Liver (tissue), 9 donors: ENCODE data around the gene PHF19. TPM values are rescaled to one million over a fixed set of nuclear protein-coding genes. Genes with fewer than 3 reads are reported as not detected.

Experiments used
- DNase-seq: peaks from one replicate; pipeline ENCODE4 v3.0.0-alpha.2; 2017; ENCODE audit warnings: low spot score
- H3K27ac ChIP-seq, 2 donors: one replicate each; pipeline ENCODE4 v1.7.0; 2013; ENCODE audit warnings: inconsistent platforms in 2 of 2, low read length in 2 of 2, control low read depth in 1 of 2, low read depth in 1 of 2, mild to moderate bottlenecking in 1 of 2
- H3K27me3 ChIP-seq, 4 donors: one replicate each; pipeline versions ENCODE4 v1.6.1 to v1.7.0; 2013; ENCODE audit warnings: low read length in 3 of 4, inconsistent platforms in 1 of 4, mild to moderate bottlenecking in 1 of 4, moderate library complexity in 1 of 4; ENCODE audit not compliant: control insufficient read depth in 4 of 4, insufficient read depth in 4 of 4
- H3K36me3 ChIP-seq, 4 donors: one replicate each; pipeline versions ENCODE4 v1.6.1 to v1.7.0; 2013; ENCODE audit warnings: low read length in 3 of 4, mild to moderate bottlenecking in 3 of 4, low read depth in 1 of 4, moderate library complexity in 1 of 4; ENCODE audit not compliant: control insufficient read depth in 4 of 4, insufficient read depth in 3 of 4
- H3K4me1 ChIP-seq, 4 donors: one replicate each; pipeline versions ENCODE4 v1.6.1 to v1.7.0; 2013; ENCODE audit warnings: low read length in 3 of 4, mild to moderate bottlenecking in 3 of 4, moderate library complexity in 1 of 4; ENCODE audit not compliant: control insufficient read depth in 4 of 4, insufficient read depth in 4 of 4
- H3K4me3 ChIP-seq, 3 donors: one replicate each; pipeline versions ENCODE4 v1.6.1 to v1.7.0; 2013; ENCODE audit warnings: low read length in 3 of 3, control low read depth in 1 of 3, low read depth in 1 of 3, mild to moderate bottlenecking in 1 of 3
- H3K9ac ChIP-seq, 2 donors: one replicate each; pipeline ENCODE4 v1.7.0; 2013; ENCODE audit warnings: low read length in 2 of 2, mild to moderate bottlenecking in 2 of 2, moderate library complexity in 2 of 2, control low read depth in 1 of 2, low read depth in 1 of 2
- H3K9me3 ChIP-seq, 4 donors: one replicate each; pipeline versions ENCODE4 v1.6.1 to v1.7.0; 2013; ENCODE audit warnings: low read length in 3 of 4; ENCODE audit not compliant: control insufficient read depth in 4 of 4
- ATF3 ChIP-seq: IDR thresholded peaks from 2 replicates; pipeline ENCODE4 v1.6.1; 2016; ENCODE audit warnings: antibody characterized with exemption
- CTCF ChIP-seq: fragments of 150-350 bp; IDR thresholded peaks from 2 replicates; pipeline ENCODE4 v1.5.1; 2017; ENCODE audit warnings: improper control_type of control experiment, low read depth, low read length; ENCODE audit not compliant: missing input control
- EGR1 ChIP-seq, 2 donors: IDR thresholded peaks; 2 replicates each; pipeline ENCODE4 v1.6.1; 2016 to 2018; ENCODE audit warnings: antibody characterized with exemption in 2 of 2, low read depth in 2 of 2
- FOXA1 ChIP-seq: IDR thresholded peaks from 2 replicates; pipeline ENCODE4 v1.6.1; 2016; ENCODE audit warnings: antibody characterized with exemption
- FOXA2 ChIP-seq: IDR thresholded peaks from 2 replicates; pipeline ENCODE4 v1.6.1; 2016; ENCODE audit warnings: antibody characterized with exemption
- GABPA ChIP-seq, 2 donors: IDR thresholded peaks in 1 of 2; conservative IDR thresholded peaks in 1 of 2; 2 replicates each; pipeline ENCODE4 v1.6.1; 2016; ENCODE audit warnings: antibody characterized with exemption in 2 of 2, mild to moderate bottlenecking in 1 of 2, moderate library complexity in 1 of 2
- HNF4G ChIP-seq: IDR thresholded peaks from 2 replicates; pipeline ENCODE4 v1.6.1; 2016; ENCODE audit warnings: antibody characterized with exemption
- JUND ChIP-seq, 2 donors: IDR thresholded peaks; 2 replicates each; pipeline ENCODE4 v1.6.1; 2016; ENCODE audit warnings: antibody characterized with exemption in 2 of 2
- NR2F2 ChIP-seq: IDR thresholded peaks from 2 replicates; pipeline ENCODE4 v1.6.1; 2016; ENCODE audit warnings: antibody characterized with exemption
- RAD21 ChIP-seq, 2 donors: IDR thresholded peaks; 2 replicates each; pipeline ENCODE4 v1.6.1; 2016; ENCODE audit warnings: antibody characterized with exemption in 2 of 2, mild to moderate bottlenecking in 2 of 2
- RXRA ChIP-seq, 2 donors: IDR thresholded peaks; 2 replicates each; pipeline ENCODE4 v1.6.1; 2017 to 2018; ENCODE audit warnings: antibody characterized with exemption in 2 of 2, mild to moderate bottlenecking in 1 of 2
- SP1 ChIP-seq: IDR thresholded peaks from 2 replicates; pipeline ENCODE4 v1.6.1; 2018; ENCODE audit warnings: antibody characterized with exemption, mild to moderate bottlenecking
- TAF1 ChIP-seq: conservative IDR thresholded peaks from 2 replicates; pipeline ENCODE4 v1.6.1; 2016; ENCODE audit warnings: antibody characterized with exemption, mild to moderate bottlenecking
- YY1 ChIP-seq: IDR thresholded peaks from 2 replicates; pipeline ENCODE4 v1.6.1; 2016; ENCODE audit warnings: antibody characterized with exemption, mild to moderate bottlenecking
- WGBS: extraction: QIAGEN DNeasy Blood & Tissue Kit; methylation state at CpG from one replicate; pipeline ENCODE4 v1.1.7; 2013; 5-methylcytosine and 5-hydroxymethylcytosine counted together
- polyA plus RNA-seq, 2 donors: library from polyadenylated mRNA; stranded (reverse) in 1 of 2; unstranded in 1 of 2; fragments of 200-250 nt in 1 of 2; fragments of >200 nt in 1 of 2; fragmentation: Nextera tagmentation in 1 of 2; extraction: Ambion mirVana in 1 of 2; gene quantifications; one replicate each; pipeline versions ENCODE4 v1.2.1 to v1.2.3, GENCODE V29; 2013 to 2015
- total RNA-seq, 2 donors: library from RNA; depleted of rRNA; stranded (reverse); fragments of >200 nt; gene quantifications; one replicate each; pipeline ENCODE4 v1.2.3, GENCODE V29; 2014
- TF ChIP-seq, protein P1 (sequence below): IDR thresholded peaks from 2 replicates; pipeline ENCODE4 v1.6.1; 2016; ENCODE audit warnings: antibody characterized with exemption
- TF ChIP-seq, protein P2 (sequence below): IDR thresholded peaks from 2 replicates; pipeline ENCODE4 v1.6.1; 2016; ENCODE audit warnings: antibody characterized with exemption
- donor health status: healthy.
- donor health status: healthy.
- donor health status: healthy.
- donor health status: healthy.
- donor health status: healthy.

PHF19 gene
- total and polyA plus RNA-seq, 4 donors: 1.9 to 16.0 (median 3.5) TPM

GRCh38 chr9:120916588-120916987 is 39.6 kb upstream of the PHF19 start (continued):
- TF ChIP-seq ATF3: peak; percentile 54
- TF ChIP-seq RXRA (IDR thresholded peaks at IDR 0.05): peak in 1 of 2 donors; percentile 16
- no peak for TF ChIP-seq NR2F2
- no peak for TF ChIP-seq JUND (IDR thresholded peaks at IDR 0.05)

DNA sequence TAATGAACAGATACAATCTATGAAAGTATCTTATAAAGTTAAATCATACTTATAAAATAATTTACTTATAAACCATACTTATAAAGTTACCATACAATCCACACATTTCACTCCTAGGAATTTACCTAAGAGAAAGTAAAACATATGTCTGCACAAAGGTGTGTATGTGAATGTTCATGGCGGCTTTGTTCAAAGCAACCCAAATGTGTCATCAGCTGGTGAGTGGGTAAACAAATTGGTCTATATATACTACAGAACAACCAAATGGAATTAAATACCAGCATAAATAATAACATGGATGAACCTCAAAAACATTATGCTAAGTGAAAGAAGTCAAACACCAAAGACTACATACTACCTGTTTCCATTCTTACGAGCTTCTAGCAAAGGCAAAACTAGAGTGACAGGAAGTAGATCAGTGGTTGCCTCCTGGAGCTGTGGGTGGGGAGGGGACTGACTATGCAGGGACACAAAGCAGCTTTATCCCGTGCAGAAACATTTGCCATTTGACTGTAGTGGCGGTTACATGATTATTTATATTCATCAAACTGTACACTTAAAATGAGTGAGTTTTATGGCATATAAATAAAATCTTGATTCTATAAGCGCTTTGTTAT is 39.0 kb upstream of the PHF19 start:
- Histone ChIP-seq H3K27me3 (no peaks in the 10 kb centered on the region), H3K9ac (no peak overlapping the region), H3K36me3 (peaks cover 0 to under 1% (median 0%) of the 10 kb centered on the region in 4 donors), H3K27ac (no peak overlapping the region), H3K4me1 (peaks cover 0 to 10% (median 0%) of the 10 kb centered on the region in 4 donors), H3K9me3 (no peaks in the 10 kb centered on the region), H3K4me3 (no peak overlapping the region)
- 75% methylated on average over 5 of the region's 5 CpGs for WGBS
- TF ChIP-seq CTCF (no peak), ATF3 (no peak), FOXA2 (no peak), HNF4G (no peak)
- TF ChIP-seq, protein P1, sequence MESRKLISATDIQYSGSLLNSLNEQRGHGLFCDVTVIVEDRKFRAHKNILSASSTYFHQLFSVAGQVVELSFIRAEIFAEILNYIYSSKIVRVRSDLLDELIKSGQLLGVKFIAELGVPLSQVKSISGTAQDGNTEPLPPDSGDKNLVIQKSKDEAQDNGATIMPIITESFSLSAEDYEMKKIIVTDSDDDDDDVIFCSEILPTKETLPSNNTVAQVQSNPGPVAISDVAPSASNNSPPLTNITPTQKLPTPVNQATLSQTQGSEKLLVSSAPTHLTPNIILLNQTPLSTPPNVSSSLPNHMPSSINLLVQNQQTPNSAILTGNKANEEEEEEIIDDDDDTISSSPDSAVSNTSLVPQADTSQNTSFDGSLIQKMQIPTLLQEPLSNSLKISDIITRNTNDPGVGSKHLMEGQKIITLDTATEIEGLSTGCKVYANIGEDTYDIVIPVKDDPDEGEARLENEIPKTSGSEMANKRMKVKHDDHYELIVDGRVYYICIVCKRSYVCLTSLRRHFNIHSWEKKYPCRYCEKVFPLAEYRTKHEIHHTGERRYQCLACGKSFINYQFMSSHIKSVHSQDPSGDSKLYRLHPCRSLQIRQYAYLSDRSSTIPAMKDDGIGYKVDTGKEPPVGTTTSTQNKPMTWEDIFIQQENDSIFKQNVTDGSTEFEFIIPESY: no peak
- DNase-seq: no peak

DNA sequence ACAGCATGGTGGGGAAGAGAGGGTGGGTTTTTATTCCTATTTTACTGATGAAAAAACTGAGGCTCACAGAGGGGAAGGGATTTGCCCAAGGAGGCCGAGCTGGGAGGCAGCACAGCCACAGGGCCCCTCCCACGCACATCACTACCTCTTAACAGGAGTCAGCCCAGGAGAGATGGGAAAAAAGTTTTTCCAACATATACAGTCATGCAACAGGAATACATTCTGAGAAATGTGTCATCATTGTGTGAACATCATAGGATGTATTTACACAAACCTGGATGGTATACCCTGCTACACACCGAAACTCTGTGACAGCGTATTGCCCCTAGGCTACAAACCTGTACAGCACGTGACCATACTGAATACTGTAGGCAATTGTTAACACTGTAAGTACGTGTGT is 38.0 kb upstream of the PHF19 start:
- no peak overlapping the region for H3K9ac ChIP-seq
- DNase-seq: no peak
- TF ChIP-seq JUND (IDR thresholded peaks at IDR 0.05) (no peak), FOXA1 (no peak), GABPA (IDR thresholded peaks at IDR 0.05 in 1 of 2, conservative IDR thresholded peaks at IDR 0.05 in 1 of 2) (no peak), CTCF (no peak), RXRA (IDR thresholded peaks at IDR 0.05) (no peak), FOXA2 (no peak), SP1 (no peak), YY1 (no peak), TAF1 (no peak), EGR1 (IDR thresholded peaks at IDR 0.05; ENCODE audit: low read depth in 2 of 2) (no peak), HNF4G (no peak), RAD21 (IDR thresholded peaks at IDR 0.05) (no peak)
- TF ChIP-seq, protein P1: no peak
- TF ChIP-seq, protein P2, sequence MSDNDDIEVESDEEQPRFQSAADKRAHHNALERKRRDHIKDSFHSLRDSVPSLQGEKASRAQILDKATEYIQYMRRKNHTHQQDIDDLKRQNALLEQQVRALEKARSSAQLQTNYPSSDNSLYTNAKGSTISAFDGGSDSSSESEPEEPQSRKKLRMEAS: no peak
- H3K4me3 ChIP-seq: no peak overlapping the region
- H3K9me3 ChIP-seq: no peaks in the 10 kb centered on the region
- H3K36me3 ChIP-seq: peaks cover 0 to 2% (median 0%) of the 10 kb centered on the region in 4 donors
- H3K4me1 ChIP-seq: peaks cover 0 to 6% (median 0%) of the 10 kb centered on the region in 4 donors
- 97% methylated on average over 6 of the region's 6 CpGs for WGBS
- no peak overlapping the region for H3K27ac ChIP-seq
- H3K27me3 ChIP-seq: no peaks in the 10 kb centered on the region
